HG03159 (cell line): ENCODE measurements around the gene FRAS1.
"Not testable (repeated sequence)": the region's sequence is repeated elsewhere in the genome, so short reads cannot be mapped to it uniquely, and the experiment has no call there.

Source experiments
- ATAC-seq: cut with Tn5 transposase; IDR thresholded peaks from one replicate; pipeline ENCODE4 v1.9.1; 2021; ENCODE audit warnings: mild to moderate bottlenecking, moderate library complexity; ENCODE audit not compliant: unreplicated experiment

FRAS1 gene

GRCh38 chr4:78207541-78207940 is 150.4 kb downstream of the FRAS1 start:
- ATAC-seq, result no peak

GRCh38 chr4:78207951-78208350 is 150.8 kb downstream of the FRAS1 start:
- ATAC-seq, result no peak

DNA sequence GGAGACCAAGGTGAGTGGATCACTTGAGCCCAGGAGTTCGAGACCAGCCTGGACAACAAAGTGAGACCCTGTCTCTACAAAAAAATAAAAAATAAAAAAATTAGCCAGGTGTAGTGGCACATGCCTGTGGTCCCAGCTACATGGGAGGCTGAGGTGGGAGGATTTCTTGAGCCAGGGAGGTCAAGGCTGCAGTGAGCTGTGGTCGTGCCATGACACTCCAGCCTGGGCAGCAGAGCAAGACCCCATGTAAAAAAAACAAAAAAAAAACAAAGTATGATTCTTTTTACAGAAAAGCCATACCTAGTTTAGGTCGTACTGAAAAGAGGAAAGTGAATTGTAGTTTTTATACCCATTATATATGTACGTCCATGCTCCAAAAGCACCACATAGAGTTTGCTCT is 151.8 kb downstream of the FRAS1 start:
- not testable (repeated sequence) for ATAC-seq

GRCh38 chr4:78210694-78211410 is 153.7 kb downstream of the FRAS1 start:
- no peak for ATAC-seq

- no peak for ATAC-seq
Measured at GRCh38 chr4:78213218-78213617, 156.1 kb downstream of the FRAS1 start.

GRCh38 chr4:78214078-78214477 is 157.0 kb downstream of the FRAS1 start:
- no peak for ATAC-seq

DNA sequence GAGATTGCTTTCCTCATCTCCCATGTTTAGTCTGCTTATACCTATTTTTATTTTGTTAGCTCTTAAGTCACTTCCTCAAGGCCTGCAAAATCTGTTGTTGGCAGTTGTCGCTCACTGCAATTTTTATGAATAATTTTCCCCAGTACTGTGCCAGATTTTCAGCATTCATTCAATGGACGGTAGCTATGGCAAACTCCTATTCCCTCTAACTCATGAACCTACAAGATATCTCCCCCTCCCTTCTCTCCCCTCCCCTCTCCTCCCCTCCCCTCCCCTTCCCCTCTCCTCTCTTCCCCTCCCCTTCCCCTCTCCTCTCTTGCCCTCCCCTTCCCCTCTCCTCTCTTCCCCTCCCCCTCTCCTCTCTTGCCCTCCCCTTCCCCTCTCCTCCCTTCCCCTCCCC is 160.4 kb downstream of the FRAS1 start:
- no peak for ATAC-seq

GRCh38 chr4:78218260-78218659 is 161.1 kb downstream of the FRAS1 start:
- no peak for ATAC-seq

- ATAC-seq, result no peak
Measured at GRCh38 chr4:78219825-78220224, 162.7 kb downstream of the FRAS1 start.

DNA sequence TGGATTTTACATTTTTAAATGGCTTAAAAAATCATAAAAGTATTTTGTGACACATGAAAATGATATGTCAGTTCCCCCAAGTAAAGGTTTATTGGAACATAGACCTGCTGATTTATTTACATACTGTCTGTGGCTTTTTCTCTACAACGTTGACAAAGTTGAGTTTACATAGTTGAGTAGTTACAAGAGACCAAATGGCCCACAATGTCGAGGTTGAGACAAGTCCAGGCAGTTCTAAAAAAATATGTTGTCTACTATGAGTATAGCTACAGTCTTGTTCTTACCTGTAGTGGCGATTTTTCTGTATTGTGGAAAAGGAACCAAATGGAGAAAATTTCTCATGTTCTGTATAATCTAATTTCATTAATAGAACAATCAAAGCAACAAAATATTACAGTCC is 163.2 kb downstream of the FRAS1 start:
- no peak for ATAC-seq

DNA sequence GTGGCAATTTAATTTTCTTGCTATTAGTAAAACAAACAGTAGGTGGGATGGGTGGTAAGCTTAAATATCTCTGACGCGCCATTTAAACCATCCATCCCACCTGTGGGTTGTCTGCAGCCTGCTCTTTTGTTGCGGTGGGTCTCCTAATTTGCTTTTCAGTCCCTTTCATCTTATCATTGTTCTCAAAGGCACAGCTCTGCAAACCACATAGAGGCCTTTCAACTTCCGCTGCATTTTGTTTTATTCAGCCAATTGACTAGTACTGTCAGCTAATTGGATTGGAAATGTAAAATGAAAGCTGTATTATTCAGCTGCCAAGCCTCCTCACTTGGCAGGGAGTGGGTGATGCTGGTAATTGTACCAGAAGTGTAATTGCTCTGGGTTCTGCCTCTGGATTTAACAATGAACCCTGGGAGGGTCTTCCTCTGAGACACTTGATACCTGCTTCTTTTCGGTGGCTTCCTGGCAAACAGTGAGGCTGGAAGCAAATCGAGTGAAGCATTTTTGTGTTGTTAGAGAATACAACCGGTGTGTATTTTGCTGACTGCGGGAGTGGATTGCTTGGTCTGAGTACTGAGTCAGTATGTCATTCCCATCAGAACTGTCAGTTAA is 165.6 kb downstream of the FRAS1 start:
- ATAC-seq, result no peak

DNA sequence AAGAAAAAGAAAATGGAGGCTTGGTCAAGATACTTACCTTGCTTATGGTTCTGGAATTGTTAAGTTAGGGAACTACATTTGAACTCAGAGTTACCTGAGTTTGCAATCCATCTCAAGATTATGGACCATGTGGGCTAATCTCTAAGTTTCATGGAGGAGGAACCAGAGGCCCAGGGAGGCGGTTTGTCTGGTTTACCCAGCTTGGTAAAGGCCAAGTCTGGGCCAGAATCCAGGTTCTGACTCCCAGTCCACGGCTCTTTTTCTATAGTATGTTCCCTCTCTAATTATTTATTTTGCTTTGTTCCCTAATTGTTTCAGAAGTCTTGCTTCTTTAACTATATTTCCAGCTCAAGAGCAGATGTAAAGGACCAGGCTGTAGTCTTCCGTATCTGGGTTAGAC is 168.1 kb downstream of the FRAS1 start:
- no peak for ATAC-seq

GRCh38 chr4:78226279-78226678 is 169.2 kb downstream of the FRAS1 start:
- ATAC-seq, result no peak

GRCh38 chr4:78227411-78228057 is 170.4 kb downstream of the FRAS1 start:
- no peak for ATAC-seq

DNA sequence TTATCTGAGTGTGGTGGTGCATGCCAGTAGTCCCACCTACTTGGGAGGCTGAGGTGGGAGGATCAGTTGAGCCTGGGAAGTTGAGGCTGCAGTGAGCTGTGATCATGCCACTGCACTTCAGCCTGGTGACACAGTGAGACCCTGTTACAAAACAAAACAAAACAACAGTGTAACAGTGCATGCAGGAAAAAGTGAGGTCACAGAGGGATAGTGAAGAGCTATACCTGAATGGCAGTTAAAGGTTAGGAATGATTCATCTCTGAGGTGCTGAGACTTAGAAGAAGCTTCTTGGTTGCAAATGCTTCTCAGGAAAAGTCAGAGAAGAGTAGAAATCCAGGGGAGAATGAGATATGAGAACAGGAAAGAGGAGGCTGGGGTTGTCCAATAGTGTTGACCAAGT is 178.7 kb downstream of the FRAS1 start:
- ATAC-seq, result no peak

GRCh38 chr4:78237360-78237759 is 180.2 kb downstream of the FRAS1 start:
- no peak for ATAC-seq

GRCh38 chr4:78242071-78242470 is 184.9 kb downstream of the FRAS1 start:
- no peak for ATAC-seq

DNA sequence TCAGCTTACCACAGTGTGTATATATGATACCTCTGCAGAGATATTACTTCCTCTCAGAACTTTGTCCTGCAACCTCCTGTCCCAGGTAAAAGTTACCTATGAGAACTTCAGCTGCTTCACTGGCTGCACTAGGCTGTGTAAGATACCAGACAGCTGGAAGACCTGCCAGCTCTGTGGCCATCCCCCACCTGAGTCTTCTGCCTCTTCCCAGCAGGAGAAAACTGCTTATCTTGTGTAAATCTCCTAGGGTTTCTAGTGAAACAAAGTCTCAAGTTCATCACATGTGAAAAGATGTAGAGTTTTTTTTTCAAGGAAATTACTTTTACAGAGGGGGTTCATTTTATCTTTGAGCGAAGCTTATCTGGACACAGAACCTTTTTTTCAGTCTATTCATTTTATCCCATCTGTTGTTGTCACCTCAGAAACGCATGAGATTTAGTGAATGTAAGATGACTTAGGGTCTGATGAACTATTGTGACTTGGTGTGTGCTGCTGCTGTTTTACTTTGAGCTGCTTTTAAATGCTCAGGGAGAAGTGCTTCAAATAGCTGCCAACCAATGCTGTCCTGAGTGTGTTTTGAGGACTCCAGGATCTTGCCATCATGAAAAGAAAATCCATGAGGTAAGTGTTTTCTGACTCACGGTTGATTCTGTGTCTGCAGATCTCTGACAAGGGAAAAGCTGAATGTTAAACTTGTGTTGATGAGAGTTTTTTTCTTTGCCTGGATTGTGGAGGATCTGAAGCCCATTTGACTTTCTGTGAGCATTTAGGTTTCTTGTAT is 187.8 kb downstream of the FRAS1 start:
- ATAC-seq, result no peak

DNA sequence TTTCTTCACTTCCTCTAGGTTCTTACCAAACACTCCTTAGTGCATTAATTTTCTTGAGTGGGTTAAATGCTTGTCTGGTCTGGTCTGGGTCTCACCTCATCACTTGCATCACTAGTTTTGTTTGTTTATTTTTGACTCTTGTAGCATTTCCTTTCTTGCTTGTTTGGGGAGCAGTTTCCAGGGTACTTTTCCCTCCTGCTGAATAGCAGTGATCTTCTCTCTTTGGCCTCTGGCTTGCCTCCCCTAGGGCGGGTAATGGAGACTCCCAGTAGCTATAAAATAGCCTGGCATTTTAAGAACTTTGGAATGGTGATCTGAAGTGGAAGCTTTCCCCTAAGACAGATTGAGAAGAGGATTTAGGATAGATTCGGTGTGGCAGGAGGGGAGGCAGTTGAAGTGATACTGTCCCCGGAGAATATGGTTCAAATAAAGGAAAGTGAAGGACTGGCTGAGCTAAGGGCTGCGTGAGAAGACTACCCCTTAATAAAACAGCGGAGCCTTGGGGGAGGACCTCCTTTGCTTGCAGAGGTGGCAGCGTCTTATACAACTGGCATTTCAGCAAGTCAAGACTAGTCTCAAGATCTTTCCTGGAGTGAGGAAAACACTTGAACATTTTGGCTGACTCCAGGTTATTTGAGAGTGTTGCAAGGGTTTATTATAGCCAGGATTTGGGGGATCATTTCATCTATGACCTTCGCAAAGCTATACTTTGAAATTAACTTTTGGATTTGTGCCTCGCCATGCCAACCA is 190.6 kb downstream of the FRAS1 start:
- no peak for ATAC-seq

DNA sequence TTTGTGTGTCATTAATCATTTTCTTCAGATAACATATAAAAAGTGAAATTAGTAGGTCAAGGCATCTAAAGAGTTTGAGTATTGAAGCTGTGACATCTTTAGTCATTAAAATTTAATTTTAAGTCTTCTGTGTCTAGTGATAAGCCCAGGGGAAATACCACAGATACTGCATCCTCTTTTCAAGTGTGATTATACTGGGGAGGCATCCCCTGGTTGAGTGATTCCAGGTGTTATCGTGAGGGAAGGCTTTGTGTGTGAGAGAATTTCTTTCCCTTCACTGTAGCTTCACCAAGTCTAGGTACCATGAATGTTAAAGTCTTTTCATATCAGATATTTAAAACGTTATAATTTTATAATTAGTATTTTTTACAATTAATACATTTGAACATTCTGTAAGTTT is 193.4 kb downstream of the FRAS1 start:
- ATAC-seq, result peak; percentile 77

DNA sequence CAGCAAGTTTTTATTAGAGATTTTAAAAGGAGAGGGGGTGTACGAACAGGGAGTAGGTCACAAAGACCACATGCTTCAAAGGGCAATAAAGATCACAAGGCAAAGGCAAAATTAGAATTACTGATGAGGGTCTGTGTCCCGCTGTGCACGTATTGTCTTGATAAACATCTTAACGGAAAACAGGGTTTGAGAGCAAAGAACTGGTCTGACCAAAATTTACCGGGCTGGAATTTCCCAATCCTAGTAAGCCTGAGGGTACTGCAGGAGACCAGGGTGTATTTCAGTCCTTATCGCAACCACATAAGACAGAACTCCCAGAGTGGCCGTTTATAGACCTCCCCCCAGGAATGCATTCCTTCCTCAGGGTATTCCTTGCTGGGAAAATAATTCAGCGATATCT is 195.7 kb downstream of the FRAS1 start:
- not testable (repeated sequence) for ATAC-seq
